Measurements from ENCODE around the gene XYLT1.

DNA sequence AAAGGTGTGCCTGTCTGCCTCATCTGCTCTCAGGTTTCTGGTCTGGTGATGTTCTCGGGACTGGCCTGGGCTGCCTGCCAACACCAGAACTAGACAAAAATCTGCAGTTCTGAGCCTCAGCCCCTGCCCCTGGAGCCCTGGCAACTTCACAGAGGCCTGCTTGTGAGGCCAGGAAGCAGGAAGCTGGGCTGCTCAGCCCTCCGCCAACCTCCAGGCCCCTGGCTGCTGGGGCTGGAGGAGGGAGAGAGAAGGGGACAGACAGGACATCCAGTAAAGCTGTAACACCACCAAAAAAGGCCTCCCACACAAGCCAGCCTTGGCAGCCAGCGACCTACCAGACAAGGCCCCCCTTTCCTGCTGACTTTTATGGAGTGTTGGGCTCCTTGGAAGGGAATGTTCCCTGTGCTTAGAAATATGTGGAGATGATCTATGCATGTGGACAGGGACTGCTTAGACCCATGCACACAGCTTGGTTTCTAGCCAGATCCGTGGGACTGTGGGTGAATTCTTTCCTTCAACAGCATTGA is 157.6 kb downstream of the XYLT1 start:
- no peak for TF ChIP-seq RARB (CRISPR knock-in tag; IDR thresholded peaks at IDR 0.05)
- no peak for TF ChIP-seq ARNTL (CRISPR knock-in tag; IDR thresholded peaks at IDR 0.05; ENCODE audit: borderline replicate concordance, low read depth)
- TF ChIP-seq, protein P1, sequence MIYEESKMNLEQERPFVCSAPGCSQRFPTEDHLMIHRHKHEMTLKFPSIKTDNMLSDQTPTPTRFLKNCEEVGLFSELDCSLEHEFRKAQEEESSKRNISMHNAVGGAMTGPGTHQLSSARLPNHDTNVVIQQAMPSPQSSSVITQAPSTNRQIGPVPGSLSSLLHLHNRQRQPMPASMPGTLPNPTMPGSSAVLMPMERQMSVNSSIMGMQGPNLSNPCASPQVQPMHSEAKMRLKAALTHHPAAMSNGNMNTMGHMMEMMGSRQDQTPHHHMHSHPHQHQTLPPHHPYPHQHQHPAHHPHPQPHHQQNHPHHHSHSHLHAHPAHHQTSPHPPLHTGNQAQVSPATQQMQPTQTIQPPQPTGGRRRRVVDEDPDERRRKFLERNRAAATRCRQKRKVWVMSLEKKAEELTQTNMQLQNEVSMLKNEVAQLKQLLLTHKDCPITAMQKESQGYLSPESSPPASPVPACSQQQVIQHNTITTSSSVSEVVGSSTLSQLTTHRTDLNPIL (CRISPR knock-in tag; IDR thresholded peaks at IDR 0.05; ENCODE audit: low read depth): no peak
